IMR-90 (cell line): Measurements from ENCODE around the gene SLC25A24.

Source experiments
- CTCF ChIP-seq: conservative IDR thresholded peaks from 2 replicates; pipeline ENCODE4 v1.5.1; 2012; ENCODE audit warnings: mild to moderate bottlenecking, low read depth, low read length, improper control_type of control experiment
- FOS ChIP-seq: fragments of 150-350 bp; IDR thresholded peaks from 2 replicates; pipeline ENCODE4 v1.6.1; 2016; ENCODE audit warnings: low read depth, low read length
- MAZ ChIP-seq: IDR thresholded peaks from 2 replicates; pipeline ENCODE4 v1.6.1; 2012; ENCODE audit warnings: low read depth, mild to moderate bottlenecking, low read length, improper control_type of control experiment, moderate library complexity, borderline replicate concordance
- POLR2A ChIP-seq: IDR thresholded peaks from 2 replicates; pipeline ENCODE4 v1.6.1; 2012; ENCODE audit warnings: mild to moderate bottlenecking, low read depth, low read length
- RAD21 ChIP-seq: IDR thresholded peaks from 2 replicates; pipeline ENCODE4 v1.6.1; 2012; ENCODE audit warnings: low read length, improper control_type of control experiment
- RFX5 ChIP-seq: IDR thresholded peaks from 2 replicates; pipeline ENCODE4 v1.8.0; 2012; ENCODE audit warnings: low read depth, mild to moderate bottlenecking, low read length, moderate library complexity

GRCh38 chr1:108100148-108100547, 100.0 kb downstream of the SLC25A24 start:
- no peak for TF ChIP-seq POLR2A
- no peak for TF ChIP-seq RAD21
- TF ChIP-seq CTCF, result no peak
- TF ChIP-seq MAZ, result no peak
- no peak for TF ChIP-seq FOS
- no peak for TF ChIP-seq RFX5
